PC-9 (cell line): Measurements from ENCODE around the gene DNASE1L3.

Experiments
- EZH2 ChIP-seq: fragments of 200-600 bp; sonication (generic); IDR thresholded peaks from 2 replicates; pipeline ENCODE4 v1.8.0; 2017; ENCODE audit warnings: antibody characterized with exemption, low read depth
- TF ChIP-seq, protein P1 (sequence below): fragments of 200-600 bp; sonication (generic); conservative IDR thresholded peaks from 2 replicates; pipeline ENCODE4 v1.6.1; 2017; ENCODE audit warnings: mixed run types, antibody characterized with exemption, mild to moderate bottlenecking, moderate library complexity

DNA sequence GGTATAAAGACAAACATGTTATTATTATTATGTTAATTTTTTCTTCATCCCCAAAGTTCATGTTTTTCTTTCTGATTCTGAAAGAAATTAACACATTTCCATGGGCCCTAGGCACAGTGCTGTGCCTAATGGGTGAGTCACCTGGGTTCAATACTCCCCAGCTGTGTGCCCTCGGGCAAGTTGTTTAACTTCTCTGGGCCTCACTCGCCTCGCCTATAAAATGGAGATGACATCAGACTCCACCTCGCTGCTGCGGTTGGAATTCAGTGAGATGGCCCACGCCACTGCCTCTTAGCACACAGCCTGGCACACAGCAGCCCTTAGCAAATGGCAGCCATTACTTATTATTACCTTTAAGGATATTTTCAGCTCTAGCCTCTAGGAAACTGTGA, 22.6 kb downstream of the DNASE1L3 start:
- TF ChIP-seq, protein P1, sequence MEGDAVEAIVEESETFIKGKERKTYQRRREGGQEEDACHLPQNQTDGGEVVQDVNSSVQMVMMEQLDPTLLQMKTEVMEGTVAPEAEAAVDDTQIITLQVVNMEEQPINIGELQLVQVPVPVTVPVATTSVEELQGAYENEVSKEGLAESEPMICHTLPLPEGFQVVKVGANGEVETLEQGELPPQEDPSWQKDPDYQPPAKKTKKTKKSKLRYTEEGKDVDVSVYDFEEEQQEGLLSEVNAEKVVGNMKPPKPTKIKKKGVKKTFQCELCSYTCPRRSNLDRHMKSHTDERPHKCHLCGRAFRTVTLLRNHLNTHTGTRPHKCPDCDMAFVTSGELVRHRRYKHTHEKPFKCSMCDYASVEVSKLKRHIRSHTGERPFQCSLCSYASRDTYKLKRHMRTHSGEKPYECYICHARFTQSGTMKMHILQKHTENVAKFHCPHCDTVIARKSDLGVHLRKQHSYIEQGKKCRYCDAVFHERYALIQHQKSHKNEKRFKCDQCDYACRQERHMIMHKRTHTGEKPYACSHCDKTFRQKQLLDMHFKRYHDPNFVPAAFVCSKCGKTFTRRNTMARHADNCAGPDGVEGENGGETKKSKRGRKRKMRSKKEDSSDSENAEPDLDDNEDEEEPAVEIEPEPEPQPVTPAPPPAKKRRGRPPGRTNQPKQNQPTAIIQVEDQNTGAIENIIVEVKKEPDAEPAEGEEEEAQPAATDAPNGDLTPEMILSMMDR, result no peak
- TF ChIP-seq EZH2, result no peak
